HUES64 (cell line): Measurements from ENCODE around the gene CBX5.
A peak's percentile ranks its signal among the peaks of the same experiment; 100 is the strongest.

Experiments
- H3K27ac ChIP-seq: 2 replicates; pipeline ENCODE4 v1.7.0; 2013; ENCODE audit warnings: low read depth, low read length, inconsistent platforms
- H3K27me3 ChIP-seq: 2 replicates; pipeline ENCODE4 v1.6.1; 2013; ENCODE audit warnings: mild to moderate bottlenecking, low read length; ENCODE audit not compliant: insufficient read depth
- H3K36me3 ChIP-seq: 2 replicates; pipeline ENCODE4 v1.6.1; 2013; ENCODE audit warnings: mild to moderate bottlenecking, low read length; ENCODE audit not compliant: insufficient read depth
- H3K4me1 ChIP-seq: 2 replicates; pipeline ENCODE4 v1.6.1; 2013; ENCODE audit warnings: mild to moderate bottlenecking, low read length, moderate library complexity; ENCODE audit not compliant: insufficient read depth
- H3K4me3 ChIP-seq: 2 replicates; pipeline ENCODE4 v1.5.1; 2013; ENCODE audit warnings: mild to moderate bottlenecking, low read length, moderate library complexity
- H3K9ac ChIP-seq: 2 replicates; pipeline ENCODE4 v1.6.1; 2013; ENCODE audit warnings: mild to moderate bottlenecking, low read depth, low read length
- H3K9me3 ChIP-seq: 2 replicates; pipeline ENCODE4 v1.6.1; 2013; ENCODE audit warnings: low read depth, low read length; ENCODE audit not compliant: insufficient read depth
- WGBS: fragments of 150-250, 120-280 bp; methylation state at CpG from one replicate; pipeline ENCODE4 v1.1.7; 2013; ENCODE audit warnings: missing lambda C conversion rate; 5-methylcytosine and 5-hydroxymethylcytosine counted together

The CBX5 gene

DNA sequence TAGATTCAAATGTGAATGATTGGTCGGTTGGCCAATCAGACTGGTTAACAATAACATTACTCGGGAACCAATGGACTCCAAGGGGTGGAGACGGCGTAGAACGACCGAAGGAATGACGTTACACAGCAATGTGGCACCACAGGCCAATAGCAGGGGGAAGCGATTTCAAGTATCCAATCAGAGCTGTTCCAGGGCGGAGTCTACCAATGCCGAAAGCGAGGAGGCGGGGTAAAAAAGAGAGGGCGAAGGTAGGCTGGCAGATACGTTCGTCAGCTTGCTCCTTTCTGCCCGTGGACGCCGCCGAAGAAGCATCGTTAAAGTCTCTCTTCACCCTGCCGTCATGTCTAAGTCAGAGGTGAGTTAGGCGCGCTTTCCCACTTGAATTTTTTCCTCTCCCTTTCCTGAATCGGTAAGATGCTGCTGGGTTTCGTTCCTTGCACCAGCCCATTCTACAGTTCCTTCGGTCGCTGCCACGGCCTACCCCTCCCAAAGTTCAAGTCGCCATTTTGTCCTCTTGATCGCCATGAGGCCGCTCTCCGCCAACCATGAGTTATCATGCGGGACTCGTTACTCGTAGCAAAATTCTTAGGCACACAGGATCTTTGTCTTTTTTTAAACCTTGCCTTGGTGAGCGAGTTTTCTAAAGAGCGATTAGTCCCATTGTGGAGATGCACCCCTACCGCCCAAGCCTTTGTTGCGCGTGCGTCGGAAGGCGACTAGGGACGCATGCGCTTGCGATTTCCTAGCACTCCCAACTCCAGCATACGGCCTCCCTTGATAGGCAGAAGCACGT is 742 bp upstream of the CBX5 start, which contains the start of gene HNRNPA1:
TSS of gene HNRNPA1 (plus strand) at position 259 of the 793 bp plus-strand sequence. CDS start at position 341, 82 bp downstream.
- H3K36me3 ChIP-seq = peaks cover 66% of the 10 kb centered on the region
- peak within 1 kb of the TSS; percentile 93 for H3K4me3 ChIP-seq
- peaks cover 22% of the 10 kb centered on the region; the same call in 1 of the 2 replicates for H3K4me1 ChIP-seq
- peak within 1 kb of the TSS; percentile 99 for H3K27ac ChIP-seq
- peak within 1 kb of the TSS; percentile 100 for H3K9ac ChIP-seq
- H3K27me3 ChIP-seq = no peaks in the 10 kb centered on the region
- no peaks in the 10 kb centered on the region for H3K9me3 ChIP-seq
- under 1% methylated on average over 48 of the region's 48 CpGs for WGBS

DNA sequence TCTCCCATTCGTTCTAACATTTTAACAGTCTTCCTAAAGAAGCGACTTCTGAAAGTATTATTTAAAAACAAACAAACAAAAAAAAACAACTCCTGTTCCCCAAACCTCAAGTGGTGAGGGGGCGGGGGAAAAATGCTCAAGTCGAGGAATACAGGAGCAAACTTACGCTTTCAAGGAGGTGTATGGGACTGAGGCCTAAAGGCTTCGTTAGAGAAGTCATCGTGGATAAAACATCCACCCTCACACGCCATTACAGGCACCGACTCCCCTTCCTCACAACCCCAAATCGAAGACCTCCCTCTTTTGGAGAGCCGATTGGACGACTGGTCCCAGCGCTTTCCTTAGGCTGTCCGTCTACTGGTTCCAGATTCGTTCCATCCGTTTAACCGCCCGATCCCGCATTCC is 693 bp downstream of the CBX5 start:
- H3K27me3 ChIP-seq = no peaks in the 10 kb centered on the region
- H3K27ac ChIP-seq = peak overlapping the region; percentile 99
- H3K4me1 ChIP-seq = peaks cover 21% of the 10 kb centered on the region; the same call in 1 of the 2 replicates
- peak overlapping the region; percentile 100 for H3K9ac ChIP-seq
- H3K4me3 ChIP-seq = peak overlapping the region; percentile 93
- peaks cover 55% of the 10 kb centered on the region for H3K36me3 ChIP-seq
- H3K9me3 ChIP-seq = no peaks in the 10 kb centered on the region
- WGBS = 0% methylated on average over 18 of the region's 19 CpGs

DNA sequence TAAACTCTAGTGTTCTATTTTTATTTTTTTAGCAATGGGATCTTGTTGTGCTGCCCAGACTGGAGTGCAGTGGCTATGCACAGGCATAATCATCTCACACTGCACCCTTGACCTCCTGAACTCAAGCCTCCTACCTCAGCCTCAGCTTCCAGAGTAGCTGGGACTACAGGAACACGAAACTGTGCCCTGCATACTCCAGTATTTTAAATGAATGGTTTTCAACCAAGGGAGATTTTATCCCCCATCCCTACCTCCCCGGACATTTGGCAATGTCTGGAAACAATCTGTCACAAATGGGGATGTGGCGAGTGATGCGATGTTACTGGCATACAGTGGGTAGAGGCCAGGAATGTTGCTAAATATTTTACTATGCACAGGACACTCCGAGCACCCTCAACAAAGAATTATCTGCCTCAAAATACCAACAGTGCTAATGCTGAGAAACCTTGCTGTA is 2.1 kb downstream of the CBX5 start:
- Histone ChIP-seq H3K4me3 (peak overlapping the region; percentile 93), H3K4me1 (peaks cover 9% of the 10 kb centered on the region; the same call in 1 of the 2 replicates), H3K27ac (no peak overlapping the region), H3K27me3 (no peaks in the 10 kb centered on the region), H3K36me3 (peaks cover 53% of the 10 kb centered on the region), H3K9me3 (no peaks in the 10 kb centered on the region), H3K9ac (peak overlapping the region; percentile 100)
- WGBS = 80% methylated on average over 5 of the region's 5 CpGs

DNA sequence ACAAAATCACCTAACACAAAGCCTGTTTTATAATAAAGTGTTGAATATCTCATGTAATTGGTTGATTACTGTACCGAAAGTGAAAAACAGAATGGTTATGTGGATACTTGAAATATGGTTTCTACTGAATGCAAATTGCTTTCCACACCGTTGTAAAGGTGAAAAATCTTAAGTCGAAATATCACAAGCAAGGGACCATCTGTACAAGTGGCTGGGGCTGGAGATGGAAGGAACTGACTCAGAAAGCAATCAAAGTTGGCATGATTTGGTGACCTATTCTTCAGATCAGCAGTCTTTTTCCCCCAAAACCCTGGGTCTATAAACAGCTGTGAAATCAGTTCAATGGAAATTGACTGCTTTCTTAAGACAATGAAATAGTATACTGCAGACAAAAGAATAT is 3.6 kb downstream of the CBX5 start:
- H3K9ac ChIP-seq = no peak overlapping the region
- H3K4me1 ChIP-seq = peaks cover 6% of the 10 kb centered on the region; the same call in 1 of the 2 replicates
- WGBS = 95% methylated on average over 3 of the region's 3 CpGs
- H3K27me3 ChIP-seq = no peaks in the 10 kb centered on the region
- no peak overlapping the region for H3K4me3 ChIP-seq
- no peaks in the 10 kb centered on the region for H3K9me3 ChIP-seq
- no peak overlapping the region for H3K27ac ChIP-seq
- peaks cover 53% of the 10 kb centered on the region for H3K36me3 ChIP-seq

DNA sequence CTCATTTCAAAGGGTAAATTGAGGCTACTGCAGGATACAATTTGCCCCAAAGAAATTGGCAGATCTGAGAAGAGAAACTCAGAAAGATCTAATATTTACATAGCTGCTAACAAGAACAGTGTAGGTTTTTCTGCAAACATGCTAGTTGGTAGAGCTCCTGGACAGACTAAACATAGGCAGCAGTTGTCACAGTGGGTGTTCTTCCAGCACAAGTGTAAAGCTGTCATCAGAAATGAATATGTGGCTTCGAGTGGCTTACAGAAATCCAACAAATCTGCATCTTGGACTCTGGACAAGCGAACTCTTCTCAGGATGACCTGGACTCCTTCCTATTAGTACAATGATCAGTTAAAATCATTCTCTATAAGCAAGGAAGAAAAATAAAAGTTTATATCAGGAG is 5.9 kb downstream of the CBX5 start:
- no peaks in the 10 kb centered on the region for H3K27me3 ChIP-seq
- no peaks in the 10 kb centered on the region for H3K9me3 ChIP-seq
- H3K4me1 ChIP-seq = peaks cover 6% of the 10 kb centered on the region; the same call in 1 of the 2 replicates
- peaks cover 43% of the 10 kb centered on the region for H3K36me3 ChIP-seq
- 92% methylated on average over 2 of the region's 2 CpGs for WGBS
- no peak overlapping the region for H3K9ac ChIP-seq
- H3K27ac ChIP-seq = no peak overlapping the region
- H3K4me3 ChIP-seq = no peak overlapping the region

DNA sequence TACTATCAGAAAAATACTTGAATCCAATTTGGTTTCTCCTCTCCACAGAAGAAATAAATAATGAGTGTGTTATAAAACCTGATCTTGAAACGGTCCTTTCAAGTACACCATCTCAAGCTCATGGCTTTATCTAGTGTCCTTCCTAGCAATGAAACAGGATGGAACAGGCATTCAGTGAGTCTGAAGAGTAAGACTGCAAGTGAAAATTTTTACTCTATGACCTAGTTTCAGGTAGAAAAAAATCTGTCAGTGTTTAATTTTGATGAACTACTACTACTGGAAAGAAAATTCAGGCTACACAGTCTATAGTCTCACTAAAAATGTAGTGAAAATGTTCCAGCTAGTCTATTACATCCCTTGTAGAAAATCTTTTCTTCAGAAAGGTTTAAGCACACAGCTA is 7.7 kb downstream of the CBX5 start:
- Histone ChIP-seq H3K4me1 (no peaks in the 10 kb centered on the region), H3K36me3 (peaks cover 36% of the 10 kb centered on the region), H3K9ac (no peak overlapping the region), H3K9me3 (no peaks in the 10 kb centered on the region), H3K4me3 (no peak overlapping the region), H3K27me3 (no peaks in the 10 kb centered on the region), H3K27ac (no peak overlapping the region)
- 89% methylated on average over 1 of the region's 1 CpG for WGBS

DNA sequence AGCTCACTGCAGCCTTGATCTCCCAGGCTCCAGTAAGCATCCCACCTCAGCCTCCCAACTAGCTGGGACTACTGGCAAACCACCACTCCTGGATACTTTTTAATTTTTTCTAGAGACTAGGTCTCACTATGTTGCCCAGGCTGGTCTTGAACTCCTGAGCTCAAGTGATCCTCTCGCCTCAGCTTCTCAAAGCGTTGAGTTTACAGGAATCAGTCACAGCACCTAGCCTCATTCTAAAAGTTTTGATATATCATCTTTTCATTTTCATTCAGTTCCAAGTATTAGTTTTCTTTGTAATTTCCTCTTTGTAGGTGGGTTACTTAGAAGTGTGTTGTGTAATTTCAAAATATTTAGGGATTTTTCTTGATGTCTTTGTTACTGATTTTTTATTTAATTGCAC is 9.6 kb downstream of the CBX5 start:
- WGBS = 90% methylated on average over 2 of the region's 2 CpGs
- Histone ChIP-seq H3K36me3 (peaks cover 33% of the 10 kb centered on the region), H3K4me3 (no peak overlapping the region), H3K27ac (no peak overlapping the region), H3K9ac (no peak overlapping the region), H3K4me1 (peaks cover 2% of the 10 kb centered on the region; the same call in 1 of the 2 replicates), H3K27me3 (no peaks in the 10 kb centered on the region), H3K9me3 (no peaks in the 10 kb centered on the region)

DNA sequence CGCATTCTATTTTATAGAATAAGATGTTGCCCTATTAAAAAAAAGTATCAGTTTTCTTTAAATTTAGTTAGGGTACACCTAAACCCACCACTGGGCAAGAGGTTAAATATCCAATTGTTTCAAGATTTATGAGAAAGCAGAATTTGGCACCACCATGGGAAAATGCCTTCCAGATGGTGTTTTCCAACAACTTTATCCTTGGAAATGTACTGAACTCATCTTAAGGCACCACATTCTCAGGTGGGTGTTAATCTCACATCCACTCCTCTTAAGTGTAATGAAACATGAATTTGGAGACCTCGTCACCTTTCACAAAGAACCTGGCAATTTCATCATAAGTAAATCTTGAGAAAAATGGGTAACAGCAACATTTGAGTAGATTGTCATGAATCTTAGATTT is 13.1 kb downstream of the CBX5 start:
- WGBS = no CpG with 5 or more reads among the region's 2 CpGs
- Histone ChIP-seq H3K4me1 (peaks cover 20% of the 10 kb centered on the region), H3K9ac (no peak overlapping the region), H3K27ac (no peak overlapping the region), H3K36me3 (peaks cover 9% of the 10 kb centered on the region), H3K27me3 (no peaks in the 10 kb centered on the region), H3K9me3 (no peaks in the 10 kb centered on the region), H3K4me3 (no peak overlapping the region)

DNA sequence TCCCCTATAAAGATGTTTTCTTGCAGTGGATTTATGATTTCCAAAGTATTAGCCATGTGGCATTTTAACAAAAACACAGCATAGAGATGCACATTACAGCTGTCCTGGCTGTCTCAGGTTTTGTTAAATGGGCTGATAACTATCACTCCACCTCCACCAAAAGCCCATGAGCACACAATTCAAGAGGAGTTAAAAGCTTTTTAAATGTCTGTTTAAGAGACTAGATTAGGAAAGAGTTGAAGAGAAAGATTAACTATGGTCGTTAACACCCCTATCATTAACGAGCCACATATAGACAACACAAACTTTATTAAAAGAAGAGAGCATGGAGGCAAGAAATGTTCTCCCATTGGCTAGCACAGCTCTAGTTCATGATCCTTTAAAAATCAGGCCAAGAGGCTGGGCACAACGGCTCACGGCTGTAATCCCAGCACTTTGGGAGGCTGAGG is 14.5 kb downstream of the CBX5 start:
- 88% methylated on average over 3 of the region's 4 CpGs for WGBS
- Histone ChIP-seq H3K36me3 (peaks cover 4% of the 10 kb centered on the region; the same call in 1 of the 2 replicates), H3K27me3 (no peaks in the 10 kb centered on the region), H3K4me1 (peaks cover 29% of the 10 kb centered on the region), H3K9me3 (no peaks in the 10 kb centered on the region), H3K4me3 (no peak overlapping the region), H3K9ac (no peak overlapping the region), H3K27ac (no peak overlapping the region)

DNA sequence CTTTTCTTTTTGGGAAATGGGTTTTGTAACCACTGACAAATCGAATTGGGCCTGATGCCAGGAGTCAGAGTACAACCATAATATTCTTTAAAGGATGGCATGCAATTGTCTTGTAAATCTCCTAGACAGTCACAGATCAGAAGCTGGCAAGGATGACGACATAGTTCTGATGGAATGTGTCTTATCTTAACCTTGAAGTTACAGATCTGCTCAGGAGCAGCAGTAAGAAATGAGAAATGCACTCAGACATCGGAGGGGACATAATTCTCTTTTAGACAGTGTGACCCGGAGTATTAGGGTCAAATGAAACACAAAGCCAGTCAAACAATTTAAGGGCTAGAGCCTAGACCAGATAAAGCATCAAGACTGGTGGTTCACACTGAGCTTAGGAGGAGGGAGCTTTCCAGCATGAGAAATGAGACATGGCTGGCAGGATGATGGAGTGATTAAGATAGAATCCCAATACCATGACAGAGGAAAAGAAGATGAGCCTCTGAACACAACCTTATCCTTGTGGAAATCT is 17.5 kb downstream of the CBX5 start:
- Histone ChIP-seq H3K36me3 (peaks cover 2% of the 10 kb centered on the region), H3K27me3 (no peaks in the 10 kb centered on the region), H3K9ac (peak overlapping the region; percentile 42), H3K4me3 (no peak overlapping the region), H3K27ac (peak overlapping the region; percentile 58), H3K9me3 (no peaks in the 10 kb centered on the region), H3K4me1 (peaks cover 54% of the 10 kb centered on the region)
- 68% methylated on average over 4 of the region's 4 CpGs for WGBS

DNA sequence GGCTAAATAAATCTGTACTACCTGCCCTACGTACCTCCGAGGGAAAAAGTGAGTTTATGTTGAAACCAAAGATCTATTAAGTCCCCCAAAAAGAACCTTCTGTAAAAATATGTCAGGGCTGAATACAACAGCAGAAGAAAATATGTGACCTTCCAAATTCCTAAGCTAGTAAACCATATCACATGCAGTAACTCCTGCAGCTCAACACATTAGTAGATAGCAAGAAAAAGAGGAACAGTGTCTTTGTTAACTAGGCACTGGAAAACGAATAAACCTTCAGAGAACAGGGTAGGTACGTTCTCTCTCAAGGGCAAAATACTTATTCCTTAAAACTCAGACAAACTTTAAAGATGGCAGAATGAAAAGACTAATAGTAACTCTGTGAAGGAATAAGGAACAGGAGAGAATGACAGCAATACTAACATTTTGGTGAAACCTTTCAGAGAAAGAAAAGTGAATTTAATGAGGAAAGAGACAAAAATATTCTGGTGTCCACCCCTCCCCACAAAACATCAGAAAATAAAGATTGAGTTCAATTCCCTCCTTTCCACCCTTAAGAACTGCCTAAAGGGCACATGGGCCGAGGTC is 18.0 kb downstream of the CBX5 start:
- H3K9me3 ChIP-seq = no peaks in the 10 kb centered on the region
- H3K36me3 ChIP-seq = peaks cover 8% of the 10 kb centered on the region
- peak overlapping the region; percentile 58 for H3K27ac ChIP-seq
- H3K4me3 ChIP-seq = no peak overlapping the region
- H3K4me1 ChIP-seq = peaks cover 59% of the 10 kb centered on the region
- 83% methylated on average over 3 of the region's 5 CpGs for WGBS
- H3K9ac ChIP-seq = peak overlapping the region; percentile 42
- H3K27me3 ChIP-seq = no peaks in the 10 kb centered on the region
